Right lobe of liver (tissue), 6 donors: ENCODE results near the gene MBNL2. TPM values are rescaled to one million over a fixed set of nuclear protein-coding genes. Genes with fewer than 3 reads are reported as not detected.

Source experiments
- ATAC-seq, 4 donors: fragments of 200-7000 bp; cut with Tn5 transposase; one replicate each; pipeline ENCODE4 v1.9.1; 2020; ENCODE audit warnings: mild to moderate bottlenecking in 4 of 4, moderate library complexity in 4 of 4
- DNase-seq, 3 donors: peaks; one replicate each; pipeline ENCODE4 v3.0.0-alpha.2; 2020
- H3K27ac ChIP-seq, 3 donors: fragments of 200-600 bp; one replicate each; pipeline ENCODE4 v1.8.0; 2022
- H3K27me3 ChIP-seq, 2 donors: fragments of 200-600 bp; one replicate each; pipeline ENCODE4 v1.8.0; 2022
- H3K36me3 ChIP-seq, 4 donors: fragments of 200-600 bp; sonication (generic) in 1 of 4; one replicate each; pipeline versions ENCODE4 v1.5.1 to v1.8.0; 2017 to 2022; ENCODE audit warnings: control low read depth in 1 of 4
- H3K4me1 ChIP-seq, 4 donors: fragments of 200-600 bp; sonication (generic) in 1 of 4; one replicate each; pipeline versions ENCODE4 v1.5.1 to v1.8.0; 2017 to 2022; ENCODE audit warnings: control low read depth in 1 of 4
- H3K4me3 ChIP-seq, 3 donors: fragments of 200-600 bp; one replicate each; pipeline ENCODE4 v1.8.0; 2022
- H3K9me3 ChIP-seq, 4 donors: fragments of 200-600 bp; sonication (generic) in 1 of 4; one replicate each; pipeline versions ENCODE4 v1.5.1 to v1.8.0; 2017 to 2022; ENCODE audit warnings: control low read depth in 1 of 4
- POLR2A ChIP-seq: fragments of 450-650 bp; IDR thresholded peaks from one replicate; pipeline ENCODE4 v1.6.1; 2017; ENCODE audit warnings: antibody characterized with exemption, mild to moderate bottlenecking
- WGBS: methylation state at CpG from one replicate; pipeline ENCODE4 v1.1.6; 2018; ENCODE audit warnings: low coverage, low lambda C conversion rate; ENCODE audit not compliant: insufficient coverage; ENCODE audit errors: missing lambda C conversion rate; 5-methylcytosine and 5-hydroxymethylcytosine counted together
- intact Hi-C, 2 donors: fragments of 100-400 bp; cut with DNase I; formaldehyde crosslinking; loops; one replicate each; pipeline versions ENCODE4 v1.11.2 to v1.14.1; 2022
- total RNA-seq, 6 experiments: library from RNA; depleted of rRNA in 2 of 6; stranded (reverse); fragments of >200 nt in 2 of 6; fragmentation: NEBNext Ultra II Directional in 3 of 6; extraction: Animal tissue kit (Norgen Biotek cat#: 25700) in 3 of 6; gene quantifications; one replicate each; pipeline versions ENCODE4 v1.1.0 to v1.2.4, GENCODE V29; 2016 to 2023
- TF ChIP-seq, protein P1 (sequence below), 4 donors: fragments of 200-600 bp in 3 of 4; fragments of 450-650 bp in 1 of 4; IDR thresholded peaks; one replicate each; pipeline versions ENCODE4 v1.5.1 to v1.8.0; 2016 to 2022; ENCODE audit warnings: antibody characterized with exemption in 4 of 4, mild to moderate bottlenecking in 2 of 4
- donor health status: DM: no; HTN: yes; CAD: no.
- donor health status: DM: no; HTN: no; CAD: no.
- donor health status: DM: no; HTN: no; CAD: no.
- donor health status: DM: no; HTN: yes; CAD: no.
- donor health status: DM: no; HTN: yes; CAD: no.

Gene MBNL2
- total RNA-seq, 6 experiments from 2014 or later = 30.3 to 135 (median 81.5) TPM

DNA sequence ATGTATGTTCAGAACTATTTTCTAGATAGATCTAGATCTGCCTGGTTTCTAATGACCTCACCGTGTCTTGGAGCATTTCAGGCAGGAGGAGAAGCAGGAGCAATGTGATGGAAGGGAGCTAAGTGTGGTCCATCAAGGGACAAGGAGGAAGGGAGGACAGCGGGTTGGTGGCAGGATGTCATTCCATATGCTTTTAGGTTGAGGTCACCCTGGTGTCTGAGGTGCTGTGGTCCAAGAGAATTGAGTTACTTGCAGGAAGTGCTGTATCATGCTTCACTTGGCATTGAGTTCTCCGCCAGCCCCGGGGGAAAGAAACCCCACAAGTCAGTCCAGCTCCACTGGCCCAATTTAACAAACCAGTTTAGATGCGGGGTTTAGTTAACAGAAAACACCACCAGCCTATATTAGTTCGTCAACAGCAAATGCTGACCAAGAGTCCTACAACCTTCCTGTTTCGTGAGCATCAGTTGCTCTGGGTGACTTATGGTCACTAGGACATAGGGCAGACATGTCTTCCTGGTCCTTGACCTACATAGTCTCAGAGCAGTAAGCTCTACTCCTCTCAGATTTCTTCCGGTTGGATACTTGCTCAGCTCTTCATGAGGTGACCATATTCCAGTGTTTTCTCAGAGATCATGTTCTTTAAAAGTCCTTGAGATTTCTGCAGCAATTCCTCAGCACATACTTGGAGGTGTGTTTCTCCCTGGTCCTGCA, 79.4 kb downstream of the MBNL2 start:
- no peak for DNase-seq
- peak in 3 of 4 donors; percentile 7 to 36 (median 14) for ATAC-seq
- Histone ChIP-seq H3K27me3 (no peaks in the 10 kb centered on the region), H3K27ac (peak overlapping the region in 1 of 3 donors; percentile 22), H3K4me1 (peaks cover 0 to 50% (median 7%) of the 10 kb centered on the region in 4 donors), H3K36me3 (no peaks in the 10 kb centered on the region), H3K9me3 (no peaks in the 10 kb centered on the region), H3K4me3 (no peak overlapping the region)
- intact Hi-C loops = no loop called here
- TF ChIP-seq, protein P1, sequence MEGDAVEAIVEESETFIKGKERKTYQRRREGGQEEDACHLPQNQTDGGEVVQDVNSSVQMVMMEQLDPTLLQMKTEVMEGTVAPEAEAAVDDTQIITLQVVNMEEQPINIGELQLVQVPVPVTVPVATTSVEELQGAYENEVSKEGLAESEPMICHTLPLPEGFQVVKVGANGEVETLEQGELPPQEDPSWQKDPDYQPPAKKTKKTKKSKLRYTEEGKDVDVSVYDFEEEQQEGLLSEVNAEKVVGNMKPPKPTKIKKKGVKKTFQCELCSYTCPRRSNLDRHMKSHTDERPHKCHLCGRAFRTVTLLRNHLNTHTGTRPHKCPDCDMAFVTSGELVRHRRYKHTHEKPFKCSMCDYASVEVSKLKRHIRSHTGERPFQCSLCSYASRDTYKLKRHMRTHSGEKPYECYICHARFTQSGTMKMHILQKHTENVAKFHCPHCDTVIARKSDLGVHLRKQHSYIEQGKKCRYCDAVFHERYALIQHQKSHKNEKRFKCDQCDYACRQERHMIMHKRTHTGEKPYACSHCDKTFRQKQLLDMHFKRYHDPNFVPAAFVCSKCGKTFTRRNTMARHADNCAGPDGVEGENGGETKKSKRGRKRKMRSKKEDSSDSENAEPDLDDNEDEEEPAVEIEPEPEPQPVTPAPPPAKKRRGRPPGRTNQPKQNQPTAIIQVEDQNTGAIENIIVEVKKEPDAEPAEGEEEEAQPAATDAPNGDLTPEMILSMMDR (IDR thresholded peaks at IDR 0.05) = no peak
- no peak for TF ChIP-seq POLR2A
- WGBS = 94% methylated on average over 5 of the region's 8 CpGs

DNA sequence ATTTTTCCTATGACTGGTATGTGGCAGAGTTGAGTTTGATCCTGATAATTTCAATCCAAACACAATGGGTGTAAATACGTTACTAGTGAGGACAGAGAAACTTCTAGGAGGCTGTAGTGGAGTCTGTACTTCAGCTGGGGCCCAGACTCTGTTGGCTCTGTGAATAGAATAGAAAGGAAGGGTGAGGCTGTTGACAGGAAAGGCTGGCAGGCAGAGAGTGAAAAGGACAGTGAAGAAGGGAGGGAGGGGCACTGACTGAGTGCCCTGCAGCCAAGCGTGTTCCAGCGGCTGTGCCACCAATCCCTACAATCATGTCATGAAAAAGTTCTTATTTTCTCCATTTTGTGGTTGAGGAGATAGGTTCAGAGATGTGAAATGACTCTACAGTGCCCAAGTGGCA, 80.5 kb downstream of the MBNL2 start:
- peak in 3 of 4 donors; percentile 9 to 21 (median 11) for ATAC-seq
- TF ChIP-seq, protein P1 (IDR thresholded peaks at IDR 0.05) = no peak
- no peak for TF ChIP-seq POLR2A

DNA sequence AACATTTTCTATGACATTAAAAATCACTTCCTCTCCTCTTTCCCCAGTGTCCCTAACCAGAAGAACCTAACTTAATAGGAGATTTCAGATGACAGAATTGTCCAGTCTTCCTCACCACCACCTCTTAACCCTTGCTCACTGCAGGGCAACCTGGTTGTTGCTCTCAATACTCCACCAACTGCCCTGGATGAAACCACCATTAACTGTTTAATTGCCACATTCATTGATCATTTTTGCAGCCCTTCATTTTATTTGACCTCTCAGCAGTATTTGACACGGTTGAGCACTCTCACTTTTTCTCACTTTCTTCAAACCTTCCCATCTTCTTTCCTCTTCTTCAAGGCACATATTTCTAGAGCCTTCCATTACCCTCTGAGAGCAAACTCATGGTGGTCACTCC, 84.0 kb downstream of the MBNL2 start:
- H3K27ac ChIP-seq = peak overlapping the region in 2 of 3 donors; percentile 17 to 82

More for the DNA sequence above, 80.5 kb downstream of the MBNL2 start:
- intact Hi-C loops = no loop called here
- 90% methylated on average over 3 of the region's 3 CpGs for WGBS
- no peak overlapping the region for H3K4me3 ChIP-seq
- H3K36me3 ChIP-seq = no peaks in the 10 kb centered on the region
- DNase-seq = no peak
- H3K4me1 ChIP-seq = peaks cover 0 to 50% (median 12%) of the 10 kb centered on the region in 4 donors
- peak overlapping the region in 1 of 3 donors; percentile 11 for H3K27ac ChIP-seq
- H3K9me3 ChIP-seq = no peaks in the 10 kb centered on the region
- H3K27me3 ChIP-seq = no peaks in the 10 kb centered on the region

DNA sequence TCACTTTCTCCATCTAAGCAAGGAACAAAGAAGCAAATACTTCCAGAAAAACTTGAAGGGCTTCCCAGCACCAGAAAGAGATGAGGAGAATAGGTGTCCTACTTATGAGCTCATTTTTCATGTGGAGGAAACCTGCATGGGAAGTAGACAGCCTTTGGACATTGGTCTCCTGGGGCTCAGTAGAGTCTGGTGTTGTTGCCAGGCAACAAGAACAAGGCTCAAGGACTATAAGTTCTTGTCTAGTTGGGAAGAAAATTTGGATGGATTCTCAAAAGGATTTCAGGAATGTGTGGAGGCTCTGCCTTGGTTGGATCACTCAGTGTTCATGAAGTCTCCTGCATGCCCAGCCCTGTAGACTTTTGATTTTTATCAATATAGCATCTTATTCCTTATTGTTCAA, 84.5 kb downstream of the MBNL2 start:
- Histone ChIP-seq H3K27me3 (no peaks in the 10 kb centered on the region), H3K4me1 (peaks cover 0 to 58% (median 15%) of the 10 kb centered on the region in 4 donors), H3K9me3 (no peaks in the 10 kb centered on the region), H3K4me3 (no peak overlapping the region), H3K27ac (peak overlapping the region in 2 of 3 donors; percentile 17 to 82), H3K36me3 (no peaks in the 10 kb centered on the region)
- no peak for DNase-seq
- no peak for TF ChIP-seq POLR2A
- TF ChIP-seq, protein P1 (IDR thresholded peaks at IDR 0.05) = no peak
- peak in 3 of 4 donors; percentile 6 to 41 (median 27) for ATAC-seq
- intact Hi-C loops = no loop called here

More for the DNA sequence above, 84.0 kb downstream of the MBNL2 start:
- DNase-seq = no peak
- peak in 1 of 4 donors; percentile 7 for ATAC-seq
- 75% methylated on average over 1 of the region's 1 CpG for WGBS
- Histone ChIP-seq H3K4me3 (no peak overlapping the region), H3K27me3 (no peaks in the 10 kb centered on the region), H3K36me3 (no peaks in the 10 kb centered on the region), H3K9me3 (no peaks in the 10 kb centered on the region), H3K4me1 (peaks cover 0 to 58% (median 15%) of the 10 kb centered on the region in 4 donors)
- intact Hi-C loops = no loop called here
- no peak for TF ChIP-seq POLR2A
- TF ChIP-seq, protein P1 (IDR thresholded peaks at IDR 0.05) = no peak
